SKM-1 treated with dmso at 0.1 percent for 144 hours (cell line): ENCODE results near the gene GXYLT2.
"Not testable (repeated sequence)": the region's sequence is repeated elsewhere in the genome, so short reads cannot be mapped to it uniquely, and the experiment has no call there.

Experiments used
- DNase-seq: peaks from one replicate; lab custom pipeline; 2025; ENCODE audit not compliant: unreplicated experiment; lab: John Stamatoyannopoulos, UW

GXYLT2 gene

DNA sequence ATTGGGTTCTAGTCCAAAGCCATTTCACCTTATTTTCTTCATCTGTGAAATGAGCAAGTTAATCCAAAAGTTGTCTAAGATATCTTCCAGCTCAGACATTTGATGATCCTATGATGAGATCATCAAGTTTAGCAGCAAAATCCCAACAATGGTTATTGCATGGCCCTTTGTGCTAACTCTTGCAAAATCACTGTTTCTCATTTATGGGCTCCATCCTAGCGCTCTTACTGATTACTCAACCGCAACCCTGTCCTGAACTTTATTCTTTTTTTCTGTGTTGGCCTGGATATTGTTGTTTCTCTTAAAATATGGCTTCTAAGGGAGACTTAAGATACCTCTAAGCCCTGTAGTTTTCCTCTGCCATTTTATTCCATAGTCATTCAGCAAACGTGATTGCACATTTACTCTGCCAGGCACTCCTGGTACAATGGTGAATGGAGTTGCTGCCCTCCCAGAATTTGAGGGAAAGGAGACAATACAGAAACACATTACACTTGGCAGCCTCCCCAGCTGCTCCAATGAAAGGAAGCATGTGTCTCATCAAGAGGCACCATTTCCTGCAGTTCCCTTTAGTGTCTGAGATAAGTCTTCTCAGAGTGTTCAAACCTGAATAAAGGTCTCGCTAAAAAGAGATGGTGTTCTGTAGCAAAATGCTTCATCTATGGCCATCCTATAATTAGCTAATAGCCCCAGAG is 4.4 kb downstream of the GXYLT2 start:
- no peak for DNase-seq

DNA sequence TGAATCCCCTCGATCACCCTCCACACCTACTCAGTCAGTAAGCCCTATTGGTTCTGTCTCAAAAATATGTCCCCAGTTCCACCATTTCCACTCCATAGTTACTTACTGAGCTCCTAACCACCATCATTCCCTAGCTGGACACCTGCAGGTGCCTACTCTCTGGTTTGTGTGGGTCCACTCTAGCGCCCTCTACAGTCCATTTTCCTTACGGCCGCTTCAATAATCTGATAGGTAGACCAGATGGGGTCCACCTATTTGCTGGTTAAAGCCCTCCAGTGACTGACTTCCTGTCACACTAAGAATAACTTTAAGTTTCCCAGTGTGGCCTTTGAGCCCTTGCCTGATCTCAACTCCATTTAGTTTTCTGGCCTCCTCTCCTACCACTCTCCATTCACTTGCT is 5.0 kb downstream of the GXYLT2 start:
- DNase-seq = no peak

DNA sequence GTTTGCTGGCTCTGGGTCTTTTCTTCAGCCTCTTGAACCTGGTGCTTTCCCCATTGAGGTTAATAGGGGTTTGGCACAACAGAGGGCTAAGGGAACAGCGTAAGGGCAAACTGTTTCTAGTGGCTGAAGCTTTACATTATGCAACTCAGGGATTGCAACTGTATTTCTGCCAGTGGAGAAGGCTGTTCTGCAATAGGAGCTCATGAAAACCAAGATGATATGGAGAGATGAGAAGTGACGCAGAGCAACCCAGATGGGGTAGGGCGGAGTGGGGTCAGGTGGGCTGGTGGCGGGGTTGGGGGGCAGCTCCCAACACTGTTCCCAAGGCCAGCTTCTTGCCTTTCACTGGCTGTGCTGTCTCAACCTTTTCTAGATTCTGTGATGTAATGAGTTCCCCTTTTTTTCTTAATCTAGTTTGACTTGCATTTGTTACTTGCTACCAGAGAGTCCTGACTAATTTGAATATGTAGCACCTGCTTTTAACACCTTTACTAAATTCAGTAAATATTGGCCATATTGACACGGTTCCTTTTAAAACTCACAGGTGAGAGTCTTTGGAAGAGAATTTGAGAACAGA is 7.2 kb downstream of the GXYLT2 start:
- DNase-seq = peak; percentile 89

DNA sequence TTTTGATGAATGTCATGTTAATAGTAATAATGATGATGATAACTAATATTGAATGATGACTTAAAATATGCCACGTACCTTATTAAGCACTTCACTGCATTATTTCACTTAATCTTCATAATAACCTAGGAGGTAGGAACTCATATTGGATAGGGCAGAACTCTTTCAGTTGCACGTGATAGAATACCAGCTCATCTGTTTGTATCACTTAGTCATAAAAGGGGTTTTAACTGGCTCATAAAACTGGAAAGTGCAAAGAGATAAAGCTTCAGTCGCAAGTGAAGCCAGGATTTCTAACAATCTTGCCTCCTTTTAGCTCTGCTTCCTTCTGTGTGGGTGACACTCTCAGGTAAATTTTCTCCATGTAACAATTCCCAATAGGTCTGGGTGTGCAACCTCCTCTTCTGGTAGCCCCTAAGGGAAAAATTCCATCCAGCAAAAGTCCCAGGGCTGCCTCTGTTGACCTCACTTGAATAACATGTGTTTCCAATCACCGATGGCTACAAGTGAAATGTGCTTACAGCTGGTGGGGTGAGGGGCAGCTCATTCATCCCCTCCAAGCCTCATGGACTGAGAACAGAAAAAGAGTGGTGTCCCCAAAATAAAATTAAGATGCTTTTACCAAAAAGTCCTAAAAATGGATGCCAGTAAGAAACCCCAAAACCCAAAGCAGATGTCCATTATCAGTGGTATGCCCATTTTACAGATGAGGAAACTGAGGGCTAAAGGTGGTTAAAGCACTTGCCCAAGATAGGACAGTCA is 9.3 kb downstream of the GXYLT2 start:
- no peak for DNase-seq

DNA sequence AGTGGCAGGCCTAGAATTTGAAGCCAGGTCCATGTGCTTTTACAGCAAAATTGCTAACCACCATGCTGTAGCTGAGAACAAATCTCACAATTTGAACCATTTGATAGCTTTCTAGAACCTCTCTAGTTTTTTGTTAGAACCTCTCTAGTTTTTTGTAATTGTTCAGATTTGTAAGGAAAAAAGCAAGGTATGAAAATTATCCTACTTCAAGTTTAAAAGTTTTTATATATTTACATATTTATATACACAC is 9.8 kb downstream of the GXYLT2 start:
- DNase-seq = no peak

DNA sequence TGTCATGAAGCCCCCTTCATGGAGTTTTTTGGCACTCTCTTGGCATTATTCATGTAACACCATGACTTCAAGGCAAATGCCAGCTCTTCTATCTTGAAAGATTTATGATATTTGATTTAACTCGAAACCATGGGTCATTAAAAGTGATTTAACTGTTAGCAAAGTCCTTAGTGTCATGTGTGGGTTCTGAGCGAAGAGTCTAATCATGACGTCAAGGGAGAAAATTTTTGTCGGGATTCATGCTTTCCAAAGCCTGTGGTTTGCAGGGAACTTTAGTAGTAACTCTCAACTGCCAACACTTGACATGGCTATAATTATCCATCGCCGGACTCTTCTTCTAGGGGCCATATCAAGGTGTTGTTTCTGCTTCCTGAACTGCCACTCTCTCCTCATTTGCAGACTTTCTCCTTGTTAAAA is 11.5 kb downstream of the GXYLT2 start:
- no peak for DNase-seq

GRCh38 chr3:72900048-72900447 is 12.2 kb downstream of the GXYLT2 start:
- DNase-seq = no peak

- no peak for DNase-seq
Observed at GRCh38 chr3:72901840-72902239, 14.0 kb downstream of the GXYLT2 start.

GRCh38 chr3:72903004-72903403 is 15.2 kb downstream of the GXYLT2 start:
- DNase-seq = no peak

- DNase-seq = no peak
Observed at GRCh38 chr3:72904163-72904562, 16.3 kb downstream of the GXYLT2 start.

DNA sequence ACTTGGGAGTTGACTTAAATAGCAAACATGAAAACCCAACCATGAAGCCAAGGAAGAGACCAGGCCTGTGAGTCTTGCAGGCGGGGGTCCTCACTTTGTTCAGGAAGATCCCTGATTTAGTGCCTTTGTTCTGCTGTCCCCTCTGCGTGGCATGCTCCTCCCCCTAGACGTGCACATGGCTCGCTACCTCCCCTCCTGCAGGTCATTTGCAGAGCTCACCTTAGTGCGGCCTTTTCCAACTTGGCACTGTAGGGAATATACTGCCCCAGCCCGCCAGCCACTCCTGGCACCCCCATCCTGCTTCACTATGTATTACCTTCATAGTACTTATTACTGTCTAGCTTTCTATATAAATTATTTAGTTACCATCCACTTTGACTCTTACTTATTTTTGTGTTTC is 18.3 kb downstream of the GXYLT2 start:
- DNase-seq = no peak

GRCh38 chr3:72907131-72907711 is 19.4 kb downstream of the GXYLT2 start:
- no peak for DNase-seq

- no peak for DNase-seq
Observed at GRCh38 chr3:72907731-72908620, 20.1 kb downstream of the GXYLT2 start.

DNA sequence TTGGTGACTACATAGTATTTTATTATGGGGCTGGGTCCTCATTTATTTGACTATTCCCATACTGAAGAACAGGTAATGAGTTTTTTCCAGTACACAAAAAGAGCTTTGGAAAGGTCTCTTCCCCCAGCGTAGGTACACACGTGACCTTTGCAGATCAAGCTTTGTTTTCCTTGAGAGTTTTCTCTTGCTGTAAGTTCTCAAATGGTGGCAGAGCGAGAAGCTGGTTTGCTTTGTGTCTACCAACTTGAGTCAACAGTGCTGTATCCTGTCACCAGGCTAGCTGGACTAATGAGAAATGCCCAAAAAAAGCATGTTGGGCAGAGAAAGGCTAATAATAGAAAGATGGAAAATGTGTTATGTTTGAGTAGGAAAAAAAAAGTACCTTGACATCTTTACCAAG is 21.7 kb downstream of the GXYLT2 start:
- DNase-seq = no peak

DNA sequence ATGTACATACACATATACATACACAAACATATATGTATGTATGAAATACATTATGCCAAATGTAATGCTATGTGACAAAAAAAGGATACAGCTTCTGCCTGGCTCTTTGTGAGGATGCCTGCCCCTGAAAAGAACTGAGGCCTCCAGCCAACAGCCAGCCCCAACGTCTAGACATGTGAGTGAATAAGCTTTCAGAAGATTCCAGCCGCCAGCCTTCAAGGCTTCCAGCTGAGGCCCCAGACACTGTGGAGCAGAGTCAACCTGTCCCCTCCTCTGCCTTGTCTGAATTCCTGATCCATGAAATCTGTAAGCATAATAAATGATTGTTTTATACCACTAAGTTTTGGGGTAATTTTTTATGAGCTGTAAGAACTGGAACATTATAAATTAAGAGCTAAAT is 24.7 kb downstream of the GXYLT2 start:
- DNase-seq = no peak

- DNase-seq = no peak
Observed at GRCh38 chr3:72914383-72914782, 26.5 kb downstream of the GXYLT2 start.

DNA sequence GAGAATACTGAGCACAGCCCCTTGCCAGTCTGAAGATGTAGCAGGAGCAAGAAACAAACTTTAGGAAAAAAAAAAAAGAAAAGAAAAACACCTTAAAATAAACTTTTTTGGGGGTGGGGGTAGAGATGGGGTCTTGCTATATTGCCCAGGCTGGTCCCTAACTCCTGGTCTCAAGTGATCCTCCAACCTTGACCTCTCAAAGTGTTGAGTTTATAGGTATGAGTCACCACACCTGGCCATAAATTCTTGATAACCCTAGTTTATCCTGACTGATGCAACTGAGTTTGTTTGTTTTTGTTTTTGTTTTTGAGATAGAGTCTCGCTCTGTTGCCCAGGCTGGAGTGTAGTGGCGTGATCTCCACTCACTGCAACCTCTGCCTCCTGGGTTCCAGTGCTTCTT is 28.4 kb downstream of the GXYLT2 start:
- DNase-seq = no peak

GRCh38 chr3:72919520-72919919 is 31.7 kb downstream of the GXYLT2 start:
- no peak for DNase-seq

DNA sequence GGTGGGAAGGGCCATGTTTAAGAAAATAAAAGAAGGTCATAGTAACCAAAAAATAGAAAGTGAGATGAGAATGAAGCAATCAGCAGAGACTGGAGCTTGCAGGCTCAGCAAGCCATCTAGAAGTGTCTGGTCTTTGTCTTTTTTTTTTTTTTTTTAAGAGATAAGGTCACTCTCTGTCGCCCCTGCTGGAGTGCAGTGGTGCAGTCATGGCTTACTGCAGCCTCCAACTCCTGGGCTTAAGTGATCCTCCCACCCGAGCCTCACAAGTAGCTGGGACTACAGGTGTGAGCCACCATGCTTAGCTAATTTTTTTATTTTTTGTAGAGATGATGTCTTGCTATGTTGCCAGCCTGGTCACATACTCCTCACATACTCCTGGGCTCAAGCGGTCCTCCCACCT is 36.2 kb downstream of the GXYLT2 start:
- no peak for DNase-seq

DNA sequence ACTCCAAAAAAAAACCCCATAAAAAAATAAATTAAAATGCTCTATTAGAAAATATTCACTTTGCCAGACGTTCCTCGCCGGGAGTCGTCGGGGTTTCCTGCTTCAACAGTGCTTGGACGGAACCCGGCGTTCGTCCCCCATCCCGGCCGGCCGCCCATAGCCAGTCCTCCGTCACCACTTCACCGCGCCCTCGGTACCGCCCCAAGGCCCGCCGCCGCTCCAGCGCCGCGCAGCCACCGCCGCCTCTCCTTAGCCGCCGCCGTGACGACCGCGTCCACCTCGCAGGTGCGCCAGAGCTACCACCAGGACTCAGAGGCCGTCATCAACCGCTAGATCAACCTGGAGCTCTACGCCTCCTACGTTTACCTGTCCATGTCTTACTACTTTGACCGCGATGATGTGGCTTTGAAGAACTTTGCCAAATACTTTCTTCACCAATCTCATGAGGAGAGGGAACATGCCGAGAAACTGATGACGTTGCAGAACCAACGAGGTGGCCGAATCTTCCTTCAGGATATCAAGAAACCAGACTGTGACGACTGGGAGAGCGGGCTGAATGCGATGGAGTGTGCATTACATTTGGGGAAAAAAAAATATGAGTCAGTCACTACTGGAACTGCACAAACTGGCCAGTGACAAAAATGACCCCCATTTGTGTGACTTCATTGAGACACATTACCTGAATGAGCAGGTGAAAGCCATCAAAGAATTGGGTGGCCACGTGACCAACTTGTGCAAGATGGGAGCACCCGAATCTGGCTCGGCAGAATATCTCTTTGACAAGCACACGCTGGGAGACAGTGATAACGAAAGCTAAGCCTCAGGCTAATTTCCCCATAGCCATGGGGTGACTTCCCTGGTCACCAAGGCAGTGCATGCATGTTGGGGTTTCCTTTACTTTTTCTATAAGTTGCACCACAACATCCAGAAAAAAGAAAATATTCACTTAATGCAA is 41.2 kb downstream of the GXYLT2 start:
- DNase-seq = not testable (repeated sequence)
